Frontal cortex (tissue), 4 donors: ENCODE results near the gene ANKS1B. TPM values are rescaled to one million over a fixed set of nuclear protein-coding genes. Genes with fewer than 3 reads are reported as not detected.

Source experiments
- DNase-seq, 2 donors: peaks; one replicate each; pipeline ENCODE4 v3.0.0; 2012; ENCODE audit warnings: low spot score in 2 of 2
- FAIRE-seq: peaks from 2 replicates; lab custom pipeline; 2012; peaks lifted over from hg19 to GRCh38; lab: Jason Lieb, UNC
- total RNA-seq: library from RNA; depleted of rRNA; stranded (reverse); fragments of >200 nt; gene quantifications from one replicate; pipeline ENCODE4 v1.2.3, GENCODE V29; 2014
- donor health status: control.
- donor health status: control.
- donor health status: control.

ANKS1B gene
- total RNA-seq, 1 donor from 2014 or later: 329 TPM

DNA sequence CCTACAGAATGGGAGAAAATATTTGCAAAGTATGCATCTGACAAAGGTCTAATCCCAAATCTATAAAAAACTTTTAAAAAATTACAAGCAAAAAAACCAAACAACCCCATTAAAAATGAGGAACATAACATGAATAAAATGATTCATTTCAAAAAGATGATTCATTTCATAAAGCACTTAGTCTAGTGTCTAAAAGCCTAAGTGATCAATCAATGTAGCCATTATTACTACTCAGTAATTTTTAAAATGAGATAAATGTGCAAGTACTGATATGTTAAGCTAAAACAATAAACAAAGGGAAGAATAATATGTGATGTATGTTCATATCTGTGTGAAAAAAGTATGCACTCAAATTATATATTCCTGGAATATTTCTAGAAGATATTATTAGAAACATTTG is 456.3 kb downstream of the ANKS1B start:
- no peak for FAIRE-seq
- DNase-seq: no peak

DNA sequence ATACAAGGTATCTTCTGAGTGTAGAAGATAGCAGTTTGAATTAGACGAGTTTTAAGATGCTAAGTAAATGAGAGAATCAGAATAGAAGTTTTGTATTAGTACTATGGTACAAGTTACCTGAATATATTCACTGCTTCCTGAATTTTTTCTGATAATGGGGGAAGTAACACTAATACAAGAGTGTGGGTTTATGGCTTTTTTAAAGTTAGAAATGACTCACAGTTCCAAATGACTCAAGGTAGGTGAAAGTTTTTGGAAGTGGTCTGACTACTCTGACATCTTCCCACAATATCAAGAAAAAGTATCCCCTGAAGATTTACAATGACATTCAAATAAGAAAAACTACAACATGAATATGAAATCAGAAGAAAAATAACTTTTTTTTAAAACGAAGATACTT is 460.9 kb downstream of the ANKS1B start:
- DNase-seq (no peak), FAIRE-seq (no peak)

DNA sequence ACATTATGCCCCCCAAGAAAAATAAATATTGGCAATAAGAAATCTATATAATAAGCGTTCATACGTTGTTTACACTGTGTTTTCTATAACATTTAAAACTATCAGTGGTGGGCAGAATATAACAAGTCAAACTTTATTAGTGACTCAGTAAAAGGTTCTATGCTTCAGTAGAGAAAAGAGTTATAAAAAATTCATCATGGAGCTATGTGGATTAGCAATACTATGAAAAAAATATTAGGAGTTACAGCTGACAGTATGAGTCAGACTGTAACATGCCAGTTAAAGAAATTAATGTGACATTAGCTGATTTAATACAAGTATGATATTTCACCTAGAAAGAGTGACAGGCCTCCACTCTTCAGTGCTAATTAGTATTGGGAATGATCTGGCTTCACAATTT is 462.3 kb downstream of the ANKS1B start:
- no peak for FAIRE-seq
- DNase-seq: no peak

DNA sequence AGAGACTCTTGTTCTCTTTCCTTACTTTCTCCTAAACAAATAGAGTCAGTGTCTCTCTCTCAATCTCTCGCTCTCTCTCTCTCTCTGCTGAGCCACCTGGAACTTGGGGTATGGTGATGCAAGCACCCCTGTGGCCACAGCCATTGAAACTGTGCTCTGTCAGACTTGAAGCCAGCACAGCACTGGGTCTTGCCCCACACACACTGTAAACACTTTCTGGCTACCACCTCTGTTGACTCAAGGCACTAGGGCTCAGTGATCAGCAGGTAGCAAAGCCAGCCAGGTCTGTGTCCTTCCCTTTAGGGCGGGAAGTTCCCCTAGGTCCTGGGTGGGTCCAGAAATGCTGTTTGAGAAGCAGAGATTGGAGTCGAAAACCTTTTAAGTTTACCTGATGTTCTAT is 463.1 kb downstream of the ANKS1B start:
- DNase-seq (no peak), FAIRE-seq (no peak)

DNA sequence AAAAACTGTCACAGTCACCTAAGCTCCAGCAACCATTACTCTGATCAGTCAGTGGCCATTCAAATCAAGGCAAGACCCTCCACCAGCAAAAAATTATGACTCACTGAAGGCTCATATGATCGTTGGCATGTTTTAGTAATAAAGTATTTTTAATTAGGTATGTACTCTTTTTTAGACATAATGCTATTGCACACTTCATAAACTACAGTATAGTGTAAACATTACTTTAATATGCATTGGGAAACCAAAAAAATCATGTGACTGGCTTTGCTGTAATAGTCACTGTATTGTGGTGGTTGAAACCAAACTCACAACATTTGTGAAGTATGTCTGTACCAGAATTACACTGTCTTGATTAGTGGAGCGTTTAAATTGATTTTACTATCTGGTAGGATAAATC is 471.7 kb downstream of the ANKS1B start:
- no peak for FAIRE-seq
- no peak for DNase-seq

DNA sequence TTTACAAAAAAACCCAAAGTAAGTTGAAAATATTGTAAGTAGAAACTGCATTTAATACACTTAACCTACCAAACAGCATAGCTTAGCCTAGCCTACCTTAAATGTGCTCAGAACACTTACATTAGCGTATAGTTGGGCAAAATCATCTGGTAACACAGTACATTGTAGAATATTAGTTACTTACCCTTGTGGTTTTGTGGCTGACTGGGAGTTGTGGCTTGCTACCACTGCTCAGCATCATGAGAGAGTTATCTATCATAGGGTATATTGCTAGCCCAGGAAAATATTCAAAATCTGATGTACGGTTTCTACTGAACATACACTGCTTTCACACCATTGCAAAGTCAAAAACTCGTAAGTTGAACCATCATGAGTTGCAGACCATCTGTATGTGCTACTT is 478.9 kb downstream of the ANKS1B start:
- DNase-seq (no peak), FAIRE-seq (no peak)

DNA sequence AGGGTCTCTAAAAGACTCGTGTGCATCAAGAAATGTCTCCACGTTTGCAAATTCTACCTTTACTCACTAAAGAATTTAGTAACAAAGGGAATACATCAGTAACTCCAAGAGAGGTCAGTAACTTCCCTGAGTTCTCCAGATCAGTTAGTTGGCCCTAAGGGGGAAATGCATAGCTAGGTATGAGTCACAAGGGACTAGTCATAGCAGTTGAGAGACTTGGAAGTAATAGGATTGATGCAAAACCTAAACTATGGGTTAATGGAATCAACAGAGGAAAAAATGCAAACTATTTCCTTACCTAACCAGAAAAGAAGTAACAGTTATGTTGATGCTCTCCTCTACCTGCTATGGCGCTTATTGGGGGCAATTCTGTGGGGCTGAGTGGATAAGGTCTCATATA is 486.0 kb downstream of the ANKS1B start:
- DNase-seq: no peak

DNA sequence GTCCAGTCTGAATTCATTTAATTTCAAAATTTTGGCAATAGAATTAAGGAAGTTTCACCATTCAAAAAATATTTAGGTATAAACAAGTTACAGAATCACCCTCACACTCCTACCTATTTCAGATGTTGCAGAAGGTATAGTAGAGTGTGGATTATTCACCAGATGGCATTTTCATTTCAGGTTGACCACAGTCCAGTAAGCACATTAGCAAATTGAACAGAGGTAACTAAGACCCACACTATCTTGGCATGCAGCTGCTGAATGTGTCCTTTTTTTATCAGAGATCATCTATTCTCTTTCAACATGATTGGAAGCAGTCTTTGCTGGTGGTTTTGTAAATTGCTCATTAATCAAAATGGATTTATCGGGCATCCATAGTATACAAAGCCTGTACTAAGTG is 488.9 kb downstream of the ANKS1B start:
- no peak for DNase-seq
- no peak for FAIRE-seq

More for the DNA sequence above, 486.0 kb downstream of the ANKS1B start:
- FAIRE-seq: no peak

DNA sequence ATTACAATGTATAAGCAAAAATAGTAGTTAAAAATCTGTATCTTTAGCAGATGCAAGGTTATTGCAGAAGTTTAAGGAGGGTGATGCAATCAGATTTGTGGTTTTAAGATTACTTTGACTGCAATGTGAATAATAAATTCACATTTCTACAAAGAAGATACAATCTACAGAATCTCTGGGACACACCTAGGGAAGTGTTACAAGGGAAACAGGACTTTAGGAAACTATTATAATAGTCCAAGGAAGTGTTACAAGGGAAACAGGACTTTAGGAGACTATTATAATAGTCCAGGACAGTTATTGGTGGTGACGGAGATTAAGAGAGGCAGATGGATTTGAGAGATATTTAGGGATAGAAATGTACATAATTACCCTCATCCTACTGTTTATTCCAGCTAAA is 491.5 kb downstream of the ANKS1B start:
- no peak for DNase-seq
- no peak for FAIRE-seq

DNA sequence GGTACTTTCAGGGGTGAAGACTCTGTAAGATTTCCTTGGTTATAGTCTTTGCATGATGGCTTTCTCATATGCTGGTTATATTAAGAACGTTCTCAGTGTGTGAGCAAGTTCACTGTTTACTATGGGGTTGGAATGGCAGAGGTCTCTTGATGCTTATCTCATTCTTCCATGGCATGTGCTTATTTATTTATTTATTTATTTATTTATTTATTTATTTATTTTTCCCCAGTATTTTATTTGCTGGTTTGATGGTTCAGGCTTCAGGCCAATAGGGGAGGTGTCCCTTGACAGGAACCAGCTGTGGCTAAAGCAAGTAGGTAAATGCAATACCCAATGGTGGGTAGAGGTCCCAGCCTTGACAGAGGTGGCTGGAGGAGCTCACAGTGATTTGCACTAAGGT is 498.5 kb downstream of the ANKS1B start:
- DNase-seq: no peak
- FAIRE-seq: no peak

DNA sequence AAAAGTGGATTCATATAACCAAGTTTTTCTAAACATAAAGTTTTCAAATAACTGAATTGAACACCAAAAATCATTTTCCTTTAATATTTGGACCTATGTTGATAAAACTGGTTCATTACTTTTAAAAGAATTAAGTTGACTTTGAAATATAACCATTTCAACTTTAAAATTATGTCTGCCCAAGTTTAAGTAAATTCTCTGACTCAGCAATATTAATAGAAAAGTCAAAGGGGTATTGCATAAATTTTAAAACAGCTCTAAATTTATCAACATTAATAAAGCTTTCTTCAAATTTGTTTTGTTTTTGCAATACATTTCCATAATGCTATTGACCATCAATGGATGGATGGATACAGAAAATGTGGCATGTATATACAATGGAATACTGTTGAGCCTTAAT is 505.6 kb downstream of the ANKS1B start:
- FAIRE-seq: peak; percentile 45
- no peak for DNase-seq

DNA sequence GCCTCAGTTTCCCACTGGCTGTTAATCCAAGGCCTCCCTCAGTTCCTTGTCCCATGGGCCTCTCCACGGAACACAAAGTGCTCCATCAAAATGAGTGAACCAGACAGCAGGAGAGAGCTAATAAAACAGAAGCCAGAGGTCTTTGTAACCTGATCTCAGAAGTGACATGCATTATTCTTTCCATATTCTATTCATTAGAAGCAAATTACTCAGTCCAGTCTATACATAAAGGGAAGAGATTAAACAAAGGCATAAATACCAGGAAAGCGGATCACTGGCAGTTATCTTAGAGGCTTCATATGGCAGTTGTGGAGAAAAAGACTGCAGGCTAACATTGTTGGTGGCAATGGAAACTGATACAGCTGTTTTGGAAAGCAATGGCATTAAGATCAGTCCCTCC is 507.8 kb downstream of the ANKS1B start:
- FAIRE-seq (no peak), DNase-seq (no peak)

DNA sequence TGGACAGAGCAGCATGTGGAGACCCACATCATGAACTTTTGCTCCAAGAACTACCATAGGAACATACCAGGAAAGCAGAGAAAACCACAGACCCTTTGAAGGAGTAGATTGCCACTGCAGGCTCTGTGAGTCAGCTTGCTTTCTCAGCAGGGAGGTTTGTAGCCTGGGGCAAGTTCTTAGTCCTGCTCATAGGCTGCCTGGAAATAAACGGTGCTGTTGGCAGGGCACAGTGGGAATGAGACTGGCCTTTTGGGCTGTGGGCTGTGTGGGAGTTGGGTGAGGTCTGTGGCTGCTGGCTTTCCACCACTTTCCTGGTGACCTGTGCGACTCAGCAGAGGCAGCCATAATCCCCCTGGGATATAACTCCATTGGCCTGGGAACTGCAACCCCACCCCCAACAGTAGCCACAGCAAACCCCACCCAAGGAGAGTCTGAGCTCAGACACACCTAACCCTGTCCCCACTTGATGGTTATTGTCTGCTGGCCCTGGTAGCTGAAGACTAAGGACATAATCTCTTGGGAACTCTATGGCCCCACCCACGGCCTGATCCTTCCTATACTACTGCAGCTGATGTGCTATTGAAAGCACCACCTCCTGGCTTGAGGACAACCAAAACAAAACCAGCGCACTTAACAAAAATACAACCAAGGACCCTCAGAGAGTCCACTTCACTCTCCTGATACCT is 529.2 kb downstream of the ANKS1B start:
- DNase-seq (no peak), FAIRE-seq (no peak)

DNA sequence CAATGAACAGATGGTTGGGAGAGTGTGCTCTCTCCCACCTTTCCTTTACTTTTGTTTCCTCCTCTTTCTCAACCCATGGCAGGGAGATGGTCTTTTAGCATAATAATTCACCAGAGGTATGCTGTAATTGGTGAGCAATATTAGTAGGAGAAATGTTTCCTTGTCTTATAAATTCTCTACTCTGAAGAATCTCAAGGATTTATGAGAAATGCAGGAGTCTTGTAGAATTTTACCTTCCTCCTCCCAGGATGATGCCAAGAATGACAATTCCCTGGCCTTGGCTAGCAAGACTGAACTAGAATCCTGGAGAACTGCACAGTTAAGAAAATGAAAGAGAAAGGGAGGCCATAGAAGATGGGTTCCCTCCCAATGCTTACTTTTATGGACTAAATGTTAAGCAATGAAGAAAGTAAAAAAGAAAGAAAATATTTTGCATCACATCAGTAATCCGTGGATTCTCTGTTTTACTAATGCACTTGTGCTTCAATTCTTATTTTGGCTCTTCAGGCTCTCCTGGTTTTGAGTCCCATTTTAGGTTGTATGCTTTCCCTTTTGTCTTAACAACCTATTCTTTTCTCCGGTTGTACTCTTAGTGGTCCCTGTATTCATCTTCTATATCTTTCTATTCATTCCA is 530.1 kb downstream of the ANKS1B start:
- DNase-seq (no peak), FAIRE-seq (no peak)

DNA sequence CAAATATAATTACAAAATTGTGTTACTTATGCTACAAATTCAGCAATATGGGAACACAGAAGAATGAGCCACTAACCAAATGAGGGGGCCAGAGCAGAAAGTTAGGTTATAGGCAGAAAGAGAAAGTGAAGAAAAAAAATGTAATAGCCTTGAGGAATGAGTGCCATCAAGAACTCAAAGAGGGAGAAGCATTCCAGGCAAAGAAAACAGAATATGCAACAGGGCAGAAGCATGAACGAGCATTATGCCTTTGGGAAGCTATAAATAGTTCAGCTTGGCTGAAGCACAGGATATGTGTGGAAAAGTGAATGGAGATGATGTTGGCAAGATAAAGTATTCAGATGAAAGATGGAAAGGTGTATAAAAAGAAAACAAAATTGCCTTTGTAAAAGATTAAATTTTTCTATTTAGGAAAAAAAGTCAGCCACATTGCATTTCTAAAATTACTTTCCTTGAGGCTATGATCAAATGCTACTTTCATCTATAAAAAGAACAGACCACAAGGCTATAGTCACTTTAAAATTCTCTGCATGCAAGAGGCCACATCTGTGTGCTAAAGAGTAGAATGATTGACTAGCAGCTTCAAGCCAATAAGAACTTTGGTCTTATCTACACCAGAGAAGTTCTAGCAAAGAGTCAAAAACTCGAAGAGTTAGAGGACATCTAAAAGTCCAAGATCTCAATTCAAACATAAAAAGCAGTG is 530.7 kb downstream of the ANKS1B start:
- FAIRE-seq (no peak), DNase-seq (no peak)

DNA sequence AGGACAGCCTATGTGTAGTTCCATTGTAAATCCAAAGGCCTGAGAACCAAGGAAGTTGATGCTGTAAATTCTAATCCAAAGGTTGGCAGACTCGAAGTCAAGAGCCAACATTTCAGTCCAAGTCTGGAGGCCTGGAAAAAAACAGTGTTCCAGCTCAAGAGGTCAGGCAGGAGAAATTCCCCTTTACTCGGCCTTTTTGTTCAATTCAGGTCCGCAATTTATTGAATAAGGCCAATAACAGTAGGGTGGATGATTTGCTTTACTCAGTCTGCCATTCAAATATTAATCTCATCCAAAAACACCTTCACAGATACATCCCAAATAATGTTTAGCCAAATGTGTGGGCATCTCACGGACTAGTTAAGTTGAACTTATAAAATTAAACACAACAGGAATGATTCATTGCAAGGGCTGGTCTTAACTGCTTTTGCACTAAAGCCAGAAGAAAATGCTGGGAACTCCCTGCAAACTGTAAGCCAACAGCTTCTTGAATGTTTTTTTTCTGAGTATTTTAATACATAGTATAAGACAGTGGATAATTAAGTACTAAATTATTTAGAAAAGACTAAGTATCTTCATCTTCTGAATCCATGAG is 534.6 kb downstream of the ANKS1B start:
- DNase-seq (no peak), FAIRE-seq (no peak)

DNA sequence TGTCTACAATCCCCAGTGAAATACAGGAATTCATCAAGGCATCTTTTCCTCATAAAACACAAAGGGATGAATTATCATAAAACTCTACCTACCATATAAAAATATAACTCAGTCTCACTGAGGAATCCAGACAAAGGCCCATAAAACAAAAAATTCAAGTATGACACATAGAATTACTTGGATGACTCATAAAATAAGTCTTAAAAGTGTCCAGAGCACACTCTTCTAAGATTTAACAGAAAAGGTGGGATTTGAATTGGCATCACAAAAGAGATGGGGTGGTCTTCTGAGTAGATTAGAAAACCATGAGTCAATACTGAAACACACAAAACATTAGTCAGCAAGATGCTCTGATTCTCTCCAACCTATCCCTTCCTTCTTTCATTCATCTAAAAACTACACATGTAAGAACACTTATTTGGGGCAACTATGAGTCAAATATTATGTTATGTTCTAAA is 539.8 kb downstream of the ANKS1B start:
- FAIRE-seq (no peak), DNase-seq (no peak)

DNA sequence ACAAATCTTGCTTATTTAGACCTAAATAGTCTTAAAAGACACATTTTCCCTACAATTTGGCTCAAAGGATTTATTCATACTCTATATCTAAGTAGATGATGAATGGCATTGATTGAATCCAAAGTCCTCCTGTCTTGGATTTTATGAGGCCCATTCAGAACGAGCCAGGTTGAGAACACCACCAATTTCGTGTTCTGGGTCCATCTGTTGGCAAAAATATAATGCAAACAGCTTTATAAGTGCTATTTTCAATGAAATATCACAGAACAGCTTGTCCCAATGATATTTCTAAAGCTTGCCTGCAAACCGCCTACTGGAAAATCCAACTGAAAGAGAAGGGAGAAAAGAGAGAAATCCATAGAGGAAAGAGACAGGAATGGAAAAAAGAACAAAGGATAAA is 542.0 kb downstream of the ANKS1B start:
- no peak for DNase-seq
- FAIRE-seq: no peak

DNA sequence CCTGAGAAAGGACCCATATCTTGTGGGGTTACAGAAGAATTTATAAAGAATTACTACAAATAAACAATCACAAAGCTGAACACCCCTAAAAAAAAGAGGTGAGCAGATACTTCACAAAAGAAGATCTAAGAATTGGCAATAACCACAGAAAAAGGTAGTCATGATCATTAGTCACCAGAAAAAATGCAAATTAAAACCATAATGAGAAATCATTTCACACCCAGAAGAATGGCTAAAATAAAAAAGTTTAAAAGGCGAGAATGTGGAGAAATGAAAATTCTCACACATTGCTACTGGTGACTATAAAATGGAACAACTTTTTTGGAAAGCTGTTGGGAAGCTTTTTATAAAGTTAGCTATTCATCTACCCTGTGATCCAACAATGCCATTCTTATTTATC is 545.3 kb downstream of the ANKS1B start:
- DNase-seq (no peak), FAIRE-seq (no peak)

DNA sequence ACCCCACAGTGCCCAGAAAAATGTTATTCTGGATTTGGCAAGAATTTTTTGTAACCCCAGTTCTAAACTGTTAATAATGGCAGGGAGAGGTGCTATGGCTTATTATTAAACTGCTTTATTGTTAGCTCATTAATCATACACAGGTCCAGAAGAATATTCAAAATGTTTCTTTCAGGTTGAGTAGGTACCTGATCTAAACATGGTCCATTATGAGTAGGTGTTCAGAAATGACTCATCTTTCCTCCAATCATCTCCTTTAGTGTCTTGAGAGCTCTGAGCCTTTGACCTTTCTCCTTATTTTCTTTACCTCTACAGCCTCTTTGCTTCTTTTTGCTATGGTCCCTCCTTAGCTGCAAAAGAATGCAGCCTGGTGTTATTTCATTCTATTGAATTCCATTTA is 548.2 kb downstream of the ANKS1B start:
- no peak for FAIRE-seq

More for the DNA sequence above, 548.2 kb downstream of the ANKS1B start:
- no peak for DNase-seq
